Caco-2 (cell line): ENCODE results near the gene HIVEP3. TPM values are rescaled to one million over a fixed set of nuclear protein-coding genes. Genes with fewer than 3 reads are reported as not detected.
A peak's percentile ranks its signal among the peaks of the same experiment; 100 is the strongest.

ENCODE experiments used
- BruUV-seq: library from RNA; stranded (reverse); fragments of 400-500 nt; replicated peaks from 2 replicates; lab custom pipeline; 2021; lab: Mats Ljungman, UMichigan
- CTCF ChIA-PET: fragments of 300-600 bp; sonication (Branson Sonifier 250); formaldehyde crosslinking; loops from one replicate; lab custom pipeline; 2022; ENCODE audit warnings: antibody characterized with exemption; lab: Charles Lee
- POLR2A ChIA-PET: fragments of 300-600 bp; sonication (Branson Sonifier 250); formaldehyde crosslinking; loops from one replicate; lab custom pipeline; 2022; ENCODE audit warnings: antibody characterized with exemption; lab: Charles Lee
- DNase-seq, 2 experiments: peaks; one replicate each; pipeline versions ENCODE4 v3.0.0 to v3.0.0-alpha.2; 2020 to 2022
- H3K27me3 ChIP-seq: replicated peaks from 2 replicates; pipeline ENCODE4 v1.6.0; 2011; ENCODE audit warnings: low read length; ENCODE audit not compliant: control insufficient read depth, insufficient read depth
- H3K36me3 ChIP-seq: 2 replicates; pipeline ENCODE4 v1.5.1; 2011; ENCODE audit warnings: low read length; ENCODE audit not compliant: control insufficient read depth, insufficient read depth
- H3K4me1 ChIP-seq: fragments of 250-450 bp; sonication (Bioruptor Pico); 2 replicates; pipeline ENCODE4 v1.5.1; 2020; ENCODE audit warnings: mild to moderate bottlenecking
- H3K4me3 ChIP-seq: 2 replicates; pipeline ENCODE4 v1.5.1; 2011; ENCODE audit warnings: low read depth, mild to moderate bottlenecking, control low read depth, low read length
- H3K9me3 ChIP-seq: fragments of 250-450 bp; sonication (Bioruptor Pico); 2 replicates; pipeline ENCODE4 v1.5.1; 2020; ENCODE audit warnings: mild to moderate bottlenecking, moderate library complexity
- H3K27ac Mint-ChIP-seq: one replicate; pipeline ENCODE4 v1.8.0; 2022; ENCODE audit warnings: mixed read lengths; ENCODE audit not compliant: unreplicated experiment
- H3K27me3 Mint-ChIP-seq: one replicate; pipeline ENCODE4 v1.8.0; 2022; ENCODE audit warnings: mixed read lengths; ENCODE audit not compliant: insufficient read depth, unreplicated experiment
- H3K36me3 Mint-ChIP-seq: one replicate; pipeline ENCODE4 v1.8.0; 2022; ENCODE audit warnings: mild to moderate bottlenecking, mixed read lengths; ENCODE audit not compliant: insufficient read depth, unreplicated experiment
- H3K4me1 Mint-ChIP-seq: one replicate; pipeline ENCODE4 v1.8.0; 2022; ENCODE audit warnings: low read depth, mixed read lengths; ENCODE audit not compliant: unreplicated experiment
- H3K4me3 Mint-ChIP-seq: one replicate; pipeline ENCODE4 v1.8.0; 2022; ENCODE audit warnings: mild to moderate bottlenecking, moderate library complexity, mixed read lengths; ENCODE audit not compliant: unreplicated experiment
- H3K9me3 Mint-ChIP-seq: one replicate; pipeline ENCODE4 v1.8.0; 2022; ENCODE audit warnings: mixed read lengths; ENCODE audit not compliant: unreplicated experiment
- CTCF ChIP-seq, 2 experiments: fragments of 200-600 bp in 1 of 2; IDR thresholded peaks; 1 replicate in 1 of 2; 2 replicates in 1 of 2; pipeline versions ENCODE4 v1.5.1 to v1.8.0; 2011 to 2022; ENCODE audit warnings: antibody characterized with exemption in 1 of 2, control low read depth in 1 of 2, inconsistent platforms in 1 of 2, low read depth in 1 of 2, low read length in 1 of 2, mild to moderate bottlenecking in 1 of 2, moderate library complexity in 1 of 2; ENCODE audit not compliant: insufficient read depth in 1 of 2, severe bottlenecking in 1 of 2, unreplicated experiment in 1 of 2
- intact Hi-C: fragments of 100-400 bp; cut with micrococcal nuclease; formaldehyde crosslinking; loops from one replicate; pipeline ENCODE4 v1.10.0; 2022; ENCODE audit not compliant: unreplicated experiment
- total RNA-seq: library from RNA; stranded (reverse); gene quantifications from 2 replicates; pipeline ENCODE4 v1.2.3, GENCODE V29; 2022

The HIVEP3 gene
- total RNA-seq, 1 experiment from 2014 or later: 0.25 TPM

- Histone ChIP-seq H3K27me3 (no peaks in the 10 kb centered on the region), H3K9me3 (no peaks in the 10 kb centered on the region), H3K4me3 (no peak overlapping the region), H3K36me3 (no peaks in the 10 kb centered on the region), H3K4me1 (peaks cover 22% of the 10 kb centered on the region)
- POLR2A ChIA-PET: no interaction called here
- H3K4me3 Mint-ChIP-seq: no peak overlapping the region
- no peaks in the 10 kb centered on the region for H3K36me3 Mint-ChIP-seq
- no peak for DNase-seq
- no TSS peak for BruUV-seq
- CTCF ChIA-PET: no interaction called here
- H3K27me3 Mint-ChIP-seq: no peaks in the 10 kb centered on the region
- no peak for TF ChIP-seq CTCF (IDR thresholded peaks at IDR 0.05; ENCODE audit: insufficient read depth in 1 of 2, low read depth in 1 of 2, low read length in 1 of 2, severe bottlenecking in 1 of 2, unreplicated experiment in 1 of 2)
- peak overlapping the region; percentile 62 for H3K27ac Mint-ChIP-seq
- H3K9me3 Mint-ChIP-seq: no peaks in the 10 kb centered on the region
- H3K4me1 Mint-ChIP-seq: peaks cover 11% of the 10 kb centered on the region
- intact Hi-C loops: no loop called here
Observed at GRCh38 chr1:41666981-41667631, 251.6 kb downstream of the HIVEP3 start.

- ChIA-PET CTCF (no interaction called here), POLR2A (no interaction called here)
- no peaks in the 10 kb centered on the region for H3K27me3 Mint-ChIP-seq
- H3K27me3 ChIP-seq: no peaks in the 10 kb centered on the region
- H3K4me1 ChIP-seq: peaks cover 21% of the 10 kb centered on the region
- H3K9me3 Mint-ChIP-seq: no peaks in the 10 kb centered on the region
- H3K27ac Mint-ChIP-seq: peak overlapping the region; percentile 62
- H3K4me3 ChIP-seq: no peak overlapping the region
- no TSS peak for BruUV-seq
- H3K36me3 ChIP-seq: no peaks in the 10 kb centered on the region
- no peaks in the 10 kb centered on the region for H3K36me3 Mint-ChIP-seq
- no peak for DNase-seq
- H3K9me3 ChIP-seq: no peaks in the 10 kb centered on the region
- no peak overlapping the region for H3K4me3 Mint-ChIP-seq
- intact Hi-C loops: no loop called here
- TF ChIP-seq CTCF (IDR thresholded peaks at IDR 0.05; ENCODE audit: insufficient read depth in 1 of 2, low read depth in 1 of 2, low read length in 1 of 2, severe bottlenecking in 1 of 2, unreplicated experiment in 1 of 2): no peak
- peaks cover 6% of the 10 kb centered on the region for H3K4me1 Mint-ChIP-seq
Observed at GRCh38 chr1:41665962-41666917, 252.5 kb downstream of the HIVEP3 start.

GRCh38 chr1:41664861-41665640 is 253.7 kb downstream of the HIVEP3 start:
- intact Hi-C loops: no loop called here
- no peak for TF ChIP-seq CTCF (IDR thresholded peaks at IDR 0.05; ENCODE audit: insufficient read depth in 1 of 2, low read depth in 1 of 2, low read length in 1 of 2, severe bottlenecking in 1 of 2, unreplicated experiment in 1 of 2)
- no TSS peak for BruUV-seq
- peak; percentile 70 to 73 for DNase-seq
- Histone ChIP-seq H3K27me3 (no peaks in the 10 kb centered on the region), H3K4me1 (peaks cover 21% of the 10 kb centered on the region), H3K4me3 (no peak overlapping the region), H3K9me3 (no peaks in the 10 kb centered on the region), H3K36me3 (no peaks in the 10 kb centered on the region)
- no peak overlapping the region for H3K4me3 Mint-ChIP-seq
- no peaks in the 10 kb centered on the region for H3K27me3 Mint-ChIP-seq
- ChIA-PET POLR2A (no interaction called here), CTCF (interaction anchor here (0.6 kb wide), 1 partner anchor 32 kb away, joined by 3 read pairs; no protein-coding TSS in a partner anchor)
- H3K27ac Mint-ChIP-seq: peak overlapping the region; percentile 62
- H3K4me1 Mint-ChIP-seq: no peaks in the 10 kb centered on the region
- H3K9me3 Mint-ChIP-seq: no peaks in the 10 kb centered on the region
- H3K36me3 Mint-ChIP-seq: no peaks in the 10 kb centered on the region
